ENCODE data around the gene AJAP1.
"Not testable (repeated sequence)": the region's sequence is repeated elsewhere in the genome, so short reads cannot be mapped to it uniquely, and the experiment has no call there.

Gene AJAP1

GRCh38 chr1:4660917-4661594 is 6.6 kb downstream of the AJAP1 start:
- DNase-seq (ENCODE audit: low spot score), result no peak
- no peak for TF ChIP-seq CTCF (IDR thresholded peaks at IDR 0.05; ENCODE audit: extremely low read depth, missing control alignments)

- no peak for DNase-seq (ENCODE audit: low spot score)
- no peak for TF ChIP-seq CTCF (IDR thresholded peaks at IDR 0.05; ENCODE audit: extremely low read depth, missing control alignments)
These were observed 7.1 kb downstream of the AJAP1 start for GRCh38 chr1:4661595-4661917.

- DNase-seq (ENCODE audit: low spot score), result no peak
- TF ChIP-seq CTCF (IDR thresholded peaks at IDR 0.05; ENCODE audit: extremely low read depth, missing control alignments), result no peak
These were observed 7.8 kb downstream of the AJAP1 start for GRCh38 chr1:4662168-4662567.

- no peak for DNase-seq (ENCODE audit: low spot score)
- TF ChIP-seq CTCF (IDR thresholded peaks at IDR 0.05; ENCODE audit: extremely low read depth, missing control alignments), result no peak
These were observed 8.3 kb downstream of the AJAP1 start for GRCh38 chr1:4662723-4663122.

GRCh38 chr1:4664095-4664494 is 9.7 kb downstream of the AJAP1 start:
- DNase-seq (ENCODE audit: low spot score), result no peak
- no peak for TF ChIP-seq CTCF (IDR thresholded peaks at IDR 0.05; ENCODE audit: extremely low read depth, missing control alignments)

GRCh38 chr1:4664606-4665005 is 10.2 kb downstream of the AJAP1 start:
- DNase-seq (ENCODE audit: low spot score), result no peak

GRCh38 chr1:4665456-4665855 is 11.0 kb downstream of the AJAP1 start:
- no peak for DNase-seq (ENCODE audit: low spot score)
- TF ChIP-seq CTCF (IDR thresholded peaks at IDR 0.05; ENCODE audit: extremely low read depth, missing control alignments), result no peak

More at GRCh38 chr1:4664606-4665005, 10.2 kb downstream of the AJAP1 start:
- no peak for TF ChIP-seq CTCF (IDR thresholded peaks at IDR 0.05; ENCODE audit: extremely low read depth, missing control alignments)

GRCh38 chr1:4666683-4667082 is 12.3 kb downstream of the AJAP1 start:
- not testable (repeated sequence) for DNase-seq (ENCODE audit: low spot score)

All from GM20000 (cell line).